ENCODE data around the gene PLXDC2. TPM values are rescaled to one million over a fixed set of nuclear protein-coding genes. Genes with fewer than 3 reads are reported as not detected.
"Not testable (repeated sequence)": the region's sequence is repeated elsewhere in the genome, so short reads cannot be mapped to it uniquely, and the experiment has no call there.

Gene PLXDC2
- total and polyA plus RNA-seq, 2 donors (not counting 1 experiment from before 2014, with no cell fraction given), result 0.07 TPM

GRCh38 chr10:20202337-20202736, 386.1 kb downstream of the PLXDC2 start:
- Histone ChIP-seq H3K4me2 (replicated peaks; ENCODE audit: low read depth, low read length, poor library complexity, severe bottlenecking) (no peak overlapping the region), H3K4me3 (ENCODE audit: control extremely low read depth in 1 of 5, extremely low read depth in 1 of 5, insufficient read depth in 1 of 5, low read depth in 2 of 5, low read length in 4 of 5) (no peak overlapping the region), H4K20me1 (ENCODE audit: control insufficient read depth, insufficient read depth, low read length, poor library complexity, severe bottlenecking) (no peaks in the 10 kb centered on the region), H3K9ac (ENCODE audit: low read length) (no peak overlapping the region), H3K4me1 (ENCODE audit: control insufficient read depth in 2 of 2, insufficient read depth in 2 of 2, low read length in 2 of 2) (no peaks in the 10 kb centered on the region), H3K79me2 (ENCODE audit: control insufficient read depth, insufficient read depth, low read length) (no peaks in the 10 kb centered on the region), H3K36me3 (replicated peaks in 1 of 2; ENCODE audit: control extremely low read depth in 1 of 2, control insufficient read depth in 1 of 2, extremely low read depth in 1 of 2, insufficient read depth in 2 of 2, low read length in 1 of 2) (no peaks in the 10 kb centered on the region), H3K9me3 (ENCODE audit: control extremely low read depth in 1 of 3, control insufficient read depth in 2 of 3, insufficient read depth in 1 of 3, low read length in 2 of 3) (peaks cover 0 to 3% (median 0%) of the 10 kb centered on the region in 3 donors), H3K27ac (ENCODE audit: low read length in 2 of 2) (no peak overlapping the region), H2AFZ (ENCODE audit: insufficient read depth, low read depth, low read length, poor library complexity, severe bottlenecking) (no peak overlapping the region), H3K27me3 (replicated peaks in 1 of 4; ENCODE audit: control extremely low read depth in 1 of 4, control insufficient read depth in 3 of 4, insufficient read depth in 4 of 4, low read length in 3 of 4) (no peaks in the 10 kb centered on the region)
- DNase-seq (no peak), ATAC-seq (ENCODE audit: low read depth) (no peak)
- Mint-ChIP-seq H3K4me1 (no peaks in the 10 kb centered on the region), H3K9me3 (ENCODE audit: insufficient read depth) (peaks cover 2% of the 10 kb centered on the region), H3K4me3 (no peak overlapping the region), H3K27me3 (no peaks in the 10 kb centered on the region), H3K27ac (no peak overlapping the region)
- ChIA-PET POLR2A (no interaction called here), CTCF (no interaction called here)
- no CpG with 5 or more reads among the region's 4 CpGs for WGBS (ENCODE audit: insufficient coverage)
- TF ChIP-seq EZH2 (IDR thresholded peaks at IDR 0.05; ENCODE audit: borderline replicate concordance, insufficient read depth, low read depth, low read length, poor library complexity, severe bottlenecking), result no peak
- no peak for TF ChIP-seq CTCF (IDR thresholded peaks at IDR 0.05)
- intact Hi-C loops (cut with micrococcal nuclease), result no loop called here

GRCh38 chr10:20207653-20208052, 391.4 kb downstream of the PLXDC2 start:
- Histone ChIP-seq H2AFZ (ENCODE audit: insufficient read depth, low read depth, low read length, poor library complexity, severe bottlenecking) (no peak overlapping the region), H4K20me1 (ENCODE audit: control insufficient read depth, insufficient read depth, low read length, poor library complexity, severe bottlenecking) (no peaks in the 10 kb centered on the region), H3K4me2 (replicated peaks; ENCODE audit: low read depth, low read length, poor library complexity, severe bottlenecking) (no peak overlapping the region), H3K9me3 (ENCODE audit: control extremely low read depth in 1 of 3, control insufficient read depth in 2 of 3, insufficient read depth in 1 of 3, low read length in 2 of 3) (peaks cover 0 to 2% (median 0%) of the 10 kb centered on the region in 3 donors), H3K79me2 (ENCODE audit: control insufficient read depth, insufficient read depth, low read length) (no peaks in the 10 kb centered on the region), H3K36me3 (replicated peaks in 1 of 2; ENCODE audit: control extremely low read depth in 1 of 2, control insufficient read depth in 1 of 2, extremely low read depth in 1 of 2, insufficient read depth in 2 of 2, low read length in 1 of 2) (no peaks in the 10 kb centered on the region), H3K4me3 (ENCODE audit: control extremely low read depth in 1 of 5, extremely low read depth in 1 of 5, insufficient read depth in 1 of 5, low read depth in 2 of 5, low read length in 4 of 5) (no peak overlapping the region), H3K4me1 (ENCODE audit: control insufficient read depth in 2 of 2, insufficient read depth in 2 of 2, low read length in 2 of 2) (no peaks in the 10 kb centered on the region), H3K27me3 (replicated peaks in 1 of 4; ENCODE audit: control extremely low read depth in 1 of 4, control insufficient read depth in 3 of 4, insufficient read depth in 4 of 4, low read length in 3 of 4) (no peaks in the 10 kb centered on the region), H3K27ac (ENCODE audit: low read length in 2 of 2) (no peak overlapping the region), H3K9ac (ENCODE audit: low read length) (no peak overlapping the region)
- intact Hi-C loops (cut with micrococcal nuclease), result no loop called here
- H3K27me3 Mint-ChIP-seq, result no peaks in the 10 kb centered on the region
- no peak overlapping the region for H3K27ac Mint-ChIP-seq
- peaks cover 6% of the 10 kb centered on the region for H3K9me3 Mint-ChIP-seq (ENCODE audit: insufficient read depth)
- DNase-seq (no peak), ATAC-seq (ENCODE audit: low read depth) (no peak)
- CTCF ChIA-PET, result no interaction called here
- no peak overlapping the region for H3K4me3 Mint-ChIP-seq
- no peaks in the 10 kb centered on the region for H3K4me1 Mint-ChIP-seq
- TF ChIP-seq EZH2 (IDR thresholded peaks at IDR 0.05; ENCODE audit: borderline replicate concordance, insufficient read depth, low read depth, low read length, poor library complexity, severe bottlenecking) (no peak), CTCF (IDR thresholded peaks at IDR 0.05) (no peak)
- POLR2A ChIA-PET, result no interaction called here

- H3K4me3 Mint-ChIP-seq; H3K79me2 ChIP-seq (ENCODE audit: control insufficient read depth, insufficient read depth, low read length); H3K36me3 ChIP-seq (replicated peaks in 1 of 2; ENCODE audit: control extremely low read depth in 1 of 2, control insufficient read depth in 1 of 2, extremely low read depth in 1 of 2, insufficient read depth in 2 of 2, low read length in 1 of 2); POLR2A ChIA-PET; H2AFZ ChIP-seq (ENCODE audit: insufficient read depth, low read depth, low read length, poor library complexity, severe bottlenecking); DNase-seq; H3K27ac Mint-ChIP-seq; H3K4me1 Mint-ChIP-seq; H3K27me3 Mint-ChIP-seq; H3K4me1 ChIP-seq (ENCODE audit: control insufficient read depth in 2 of 2, insufficient read depth in 2 of 2, low read length in 2 of 2); ATAC-seq (ENCODE audit: low read depth); H4K20me1 ChIP-seq (ENCODE audit: control insufficient read depth, insufficient read depth, low read length, poor library complexity, severe bottlenecking); H3K27ac ChIP-seq (ENCODE audit: low read length in 2 of 2); H3K9me3 Mint-ChIP-seq (ENCODE audit: insufficient read depth); H3K9ac ChIP-seq (ENCODE audit: low read length); H3K27me3 ChIP-seq (replicated peaks in 1 of 4; ENCODE audit: control extremely low read depth in 1 of 4, control insufficient read depth in 3 of 4, insufficient read depth in 4 of 4, low read length in 3 of 4); H3K4me2 ChIP-seq (replicated peaks; ENCODE audit: low read depth, low read length, poor library complexity, severe bottlenecking); intact Hi-C loops (cut with micrococcal nuclease); CTCF ChIA-PET; H3K4me3 ChIP-seq (ENCODE audit: control extremely low read depth in 1 of 5, extremely low read depth in 1 of 5, insufficient read depth in 1 of 5, low read depth in 2 of 5, low read length in 4 of 5); H3K9me3 ChIP-seq (ENCODE audit: control extremely low read depth in 1 of 3, control insufficient read depth in 2 of 3, insufficient read depth in 1 of 3, low read length in 2 of 3): not testable (repeated sequence)
- 100% methylated on average over 4 of the region's 7 CpGs for WGBS (ENCODE audit: insufficient coverage)
Measured at GRCh38 chr10:20209098-20209497, 392.9 kb downstream of the PLXDC2 start.

All from B cell (primary cell).